Muscle of arm (tissue), 12 donors: Measurements from ENCODE around the gene RBM15. TPM values are rescaled to one million over a fixed set of nuclear protein-coding genes. Genes with fewer than 3 reads are reported as not detected.

Experiments
- DNase-seq: peaks from one replicate; pipeline ENCODE4 v3.0.0-alpha.2; 2013
- polyA plus RNA-seq, 12 donors: library from polyadenylated mRNA; unstranded; fragments of 120-200 nt; gene quantifications; one replicate each; pipeline ENCODE4 v1.2.1, GENCODE V29; 2013; ENCODE audit not compliant: insufficient read length in 12 of 12

Gene RBM15
- polyA plus RNA-seq, 12 donors, result 7.2 to 9.6 (median 8.4) TPM; not detected in 1

DNA sequence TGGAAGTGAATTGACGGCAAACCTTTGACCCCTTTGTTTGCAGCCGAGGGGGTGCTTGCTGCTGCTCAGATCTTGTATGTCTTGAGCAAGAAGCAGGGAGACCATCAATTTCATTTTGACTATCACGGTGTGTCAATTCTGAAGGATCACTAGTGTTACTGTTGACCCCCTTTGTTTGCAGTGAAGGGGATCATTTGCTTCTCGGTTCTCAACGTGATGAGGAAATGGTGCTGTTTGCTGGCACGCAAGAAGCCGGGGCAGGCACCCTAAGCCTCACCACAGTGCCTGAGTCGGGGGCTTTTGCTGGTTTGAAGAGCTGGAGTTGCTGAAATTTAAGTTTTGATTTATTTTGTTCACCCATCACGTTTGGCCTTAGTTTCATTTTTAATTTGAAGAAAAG, 7.5 kb downstream of the RBM15 start:
- DNase-seq, result no peak

DNA sequence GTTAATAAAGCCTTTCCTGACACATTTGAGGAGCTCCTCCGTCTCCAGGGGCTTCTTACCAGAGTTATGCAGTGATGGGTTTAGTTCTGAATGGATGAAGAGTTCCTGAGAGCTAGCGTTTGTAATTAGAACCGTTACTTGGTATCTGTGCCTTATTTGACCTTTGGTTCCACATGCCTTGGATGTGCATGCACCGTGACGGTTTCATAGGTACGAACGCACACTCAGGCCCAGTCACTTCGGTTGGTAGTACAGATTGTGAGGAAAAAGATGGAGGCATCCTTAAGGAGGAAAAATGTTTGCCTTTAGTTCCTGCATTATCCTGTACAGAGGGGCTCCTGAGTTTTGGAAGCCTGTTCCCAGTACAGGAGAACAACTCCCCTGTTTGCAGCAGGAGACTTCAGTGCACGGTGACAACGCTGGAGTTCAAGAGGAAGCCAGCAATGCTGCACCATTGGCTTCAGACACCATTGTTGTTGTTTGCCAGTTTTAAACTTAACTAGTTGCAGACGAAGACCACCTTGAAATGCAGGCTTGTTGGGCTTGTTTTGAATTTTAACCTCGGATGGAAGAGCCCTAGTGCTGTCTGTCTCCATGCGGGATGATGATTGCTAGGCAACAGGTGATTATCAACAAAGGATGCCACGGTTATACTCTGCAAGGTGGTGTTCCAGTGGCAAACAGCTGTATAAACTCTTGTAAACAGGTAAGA, 8.2 kb downstream of the RBM15 start:
- DNase-seq, result no peak

DNA sequence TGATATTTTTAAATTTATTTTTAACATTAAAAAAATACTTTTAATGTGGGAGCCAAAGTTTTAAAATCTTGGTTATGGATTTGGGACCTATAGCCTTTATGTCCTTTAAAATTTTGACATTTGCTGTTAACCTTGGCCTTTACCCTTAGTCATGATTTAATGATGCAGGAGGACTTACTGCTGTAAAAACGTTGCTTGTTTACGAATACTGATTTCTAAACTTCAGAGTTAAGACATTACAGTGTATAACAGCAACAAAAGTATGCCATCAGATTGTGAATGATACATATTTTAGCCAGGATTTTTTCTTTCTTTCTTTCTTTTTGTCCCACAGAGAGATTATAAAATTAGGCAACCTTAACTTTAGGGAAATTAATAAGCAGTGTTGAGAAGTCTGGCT, 8.9 kb downstream of the RBM15 start:
- no peak for DNase-seq

DNA sequence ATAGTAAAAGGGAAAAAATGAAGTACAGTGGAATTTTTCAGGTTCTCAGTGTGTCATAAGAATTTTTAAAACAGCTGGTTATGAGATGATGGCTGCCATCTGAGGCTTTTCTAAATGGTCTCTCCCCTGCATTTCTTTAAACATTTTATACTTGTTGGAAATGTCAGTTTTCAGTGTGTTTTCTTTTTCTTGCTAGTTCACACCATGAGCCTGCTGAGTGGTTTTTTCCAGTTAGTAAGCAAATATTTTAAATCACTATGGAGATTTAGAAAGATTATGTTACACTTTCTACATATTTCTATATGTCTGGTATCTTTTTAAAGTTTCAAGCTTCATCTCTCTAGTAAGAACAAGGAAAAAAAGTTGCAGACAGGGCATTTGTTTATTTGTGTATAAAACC, 9.6 kb downstream of the RBM15 start:
- no peak for DNase-seq

DNA sequence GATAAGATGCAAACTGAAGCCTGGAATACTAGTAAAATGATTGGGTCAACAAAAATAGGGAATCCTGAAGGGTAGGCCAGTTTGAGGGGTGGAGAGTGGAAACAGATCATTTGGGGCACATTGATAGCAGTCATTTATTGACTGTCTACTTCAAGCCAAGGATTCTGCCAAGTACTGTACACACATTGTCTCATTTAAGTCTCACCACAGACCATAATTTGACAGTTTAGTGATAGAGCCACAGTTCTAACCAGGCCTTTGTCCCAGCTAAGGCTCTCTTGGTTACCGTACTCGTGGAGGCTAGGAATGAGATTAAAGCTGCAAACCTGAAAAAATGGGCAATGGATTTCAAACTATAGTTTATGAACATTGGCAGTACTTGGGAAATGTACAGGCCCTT, 11.2 kb downstream of the RBM15 start:
- DNase-seq, result no peak

DNA sequence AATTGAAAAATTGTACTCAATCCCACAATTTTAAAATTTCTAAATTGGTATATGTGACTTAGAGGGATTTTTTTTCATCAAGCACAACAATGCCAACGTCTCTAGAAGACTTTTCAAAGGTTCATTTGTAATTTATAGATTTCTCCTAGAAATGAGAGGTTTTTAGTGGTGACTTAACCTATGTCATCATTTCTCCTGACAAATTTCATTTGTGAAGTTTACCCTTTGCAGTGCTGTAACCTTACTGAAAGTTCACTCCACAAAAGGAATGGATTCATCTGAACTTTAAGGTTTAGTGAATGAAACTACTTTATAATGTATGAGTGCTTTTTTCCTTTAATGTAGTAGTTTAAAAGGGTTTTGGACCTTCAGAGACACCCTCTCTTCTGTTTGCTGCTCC, 16.1 kb downstream of the RBM15 start:
- DNase-seq, result no peak

DNA sequence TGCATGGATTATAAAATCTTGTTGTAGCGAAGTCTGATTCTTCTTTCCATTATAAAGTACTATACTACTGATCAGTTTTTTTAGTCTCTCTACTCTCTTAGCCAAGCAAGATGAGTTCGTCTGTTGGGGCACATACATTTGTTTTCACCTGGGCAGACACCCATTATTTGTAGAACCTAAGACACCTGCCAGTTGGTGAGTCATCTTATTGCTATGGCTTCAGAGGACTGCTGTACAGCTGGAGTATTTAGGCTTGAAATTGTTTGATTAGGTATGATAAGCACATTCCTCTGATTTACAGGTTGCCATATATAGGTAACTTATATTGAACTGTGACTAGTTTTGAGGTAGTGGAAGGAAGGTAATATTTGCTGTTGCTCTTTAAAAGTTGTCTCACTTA, 17.2 kb downstream of the RBM15 start:
- DNase-seq, result no peak

DNA sequence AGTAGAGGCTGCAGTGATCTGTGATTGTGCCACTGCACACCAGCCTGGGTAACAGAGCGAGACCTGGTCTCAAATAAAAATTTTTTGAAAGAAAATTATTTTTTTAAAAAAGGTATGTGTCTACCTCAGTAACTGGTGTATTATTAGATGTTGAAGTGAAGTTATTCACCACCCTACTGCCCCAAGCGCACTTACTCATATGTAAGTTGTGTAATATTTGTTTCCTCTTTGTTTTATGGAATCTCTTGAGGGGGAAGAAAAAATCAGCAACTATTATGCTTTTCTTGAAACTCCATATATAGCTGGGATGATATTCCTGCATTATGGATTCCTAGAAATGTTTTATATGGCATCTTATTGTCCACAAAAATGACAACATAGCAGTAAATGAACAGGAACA, 21.3 kb downstream of the RBM15 start:
- no peak for DNase-seq

DNA sequence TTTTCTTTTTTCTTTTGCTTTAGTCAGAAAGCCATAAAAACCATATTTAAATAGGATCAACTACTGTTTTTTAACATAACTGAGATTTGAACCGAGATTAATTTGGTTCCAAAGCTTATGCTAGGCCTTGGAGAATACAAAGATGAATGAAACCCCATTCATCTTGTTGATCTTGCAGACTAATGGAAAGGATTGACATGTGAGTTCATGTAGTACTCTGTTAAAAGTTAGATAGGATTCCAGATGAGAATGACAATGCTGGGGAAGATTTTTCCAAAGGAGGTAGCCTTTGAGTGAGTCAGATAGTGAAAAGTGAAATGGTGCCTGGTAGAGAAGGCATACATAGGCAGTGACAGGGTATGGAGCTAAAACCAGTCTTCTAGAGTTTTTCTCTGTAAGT, 22.7 kb downstream of the RBM15 start:
- DNase-seq, result no peak

DNA sequence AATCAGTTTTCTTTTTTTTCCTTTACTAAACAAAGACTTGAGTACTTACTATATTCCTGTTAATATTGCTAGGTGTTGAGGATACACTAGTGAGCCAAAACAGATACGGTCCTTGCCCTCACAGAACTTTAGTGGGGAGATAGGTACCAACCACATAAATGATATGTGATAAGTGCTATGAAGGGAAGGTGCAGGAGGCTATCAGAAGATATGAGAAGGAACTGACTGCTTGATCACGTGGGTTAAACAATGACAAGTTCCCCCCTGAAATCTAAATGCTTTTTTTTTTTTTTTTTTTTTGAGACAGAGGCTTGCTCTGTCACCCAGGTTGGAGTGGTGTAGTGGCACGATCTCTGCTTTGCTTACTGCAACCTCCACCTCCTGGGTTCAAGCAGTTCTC, 25.0 kb downstream of the RBM15 start:
- no peak for DNase-seq

DNA sequence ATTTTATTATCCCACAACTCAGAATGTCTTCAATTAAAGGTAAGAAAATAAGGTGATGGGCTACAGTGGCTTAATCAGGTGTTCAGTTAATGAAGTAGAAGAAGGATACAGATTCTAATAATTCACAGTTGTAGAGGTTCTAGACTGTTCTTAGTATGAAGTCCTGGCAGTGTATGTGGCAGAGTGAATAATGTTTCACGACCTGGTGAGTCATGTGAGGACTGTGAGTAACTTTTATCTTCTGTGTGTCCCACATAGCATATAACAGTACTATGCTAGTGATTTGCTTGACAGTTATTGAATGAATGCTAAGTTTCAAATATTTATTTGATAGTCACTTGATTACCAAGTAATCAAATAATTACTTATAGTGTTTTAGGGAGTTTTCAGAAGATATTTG, 31.6 kb downstream of the RBM15 start:
- DNase-seq, result no peak

DNA sequence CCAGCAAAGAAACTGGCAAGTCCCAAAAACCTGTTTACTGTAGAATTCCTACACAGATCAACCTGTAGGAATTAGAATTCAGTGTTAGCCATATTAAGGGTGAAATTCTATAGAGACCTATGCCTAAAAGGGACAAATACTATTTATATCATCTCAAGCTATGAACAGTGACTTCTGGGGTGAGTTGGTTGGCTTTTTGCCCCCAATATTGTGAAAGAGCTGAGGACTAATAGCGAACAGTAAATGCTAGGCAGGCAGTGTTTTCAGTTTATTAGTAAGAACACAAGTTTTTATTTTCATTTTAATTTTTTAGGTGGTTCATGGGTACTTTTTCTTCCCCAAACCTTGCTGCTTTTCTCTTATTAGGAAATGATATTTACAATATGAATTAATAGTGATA, 36.3 kb downstream of the RBM15 start:
- no peak for DNase-seq

DNA sequence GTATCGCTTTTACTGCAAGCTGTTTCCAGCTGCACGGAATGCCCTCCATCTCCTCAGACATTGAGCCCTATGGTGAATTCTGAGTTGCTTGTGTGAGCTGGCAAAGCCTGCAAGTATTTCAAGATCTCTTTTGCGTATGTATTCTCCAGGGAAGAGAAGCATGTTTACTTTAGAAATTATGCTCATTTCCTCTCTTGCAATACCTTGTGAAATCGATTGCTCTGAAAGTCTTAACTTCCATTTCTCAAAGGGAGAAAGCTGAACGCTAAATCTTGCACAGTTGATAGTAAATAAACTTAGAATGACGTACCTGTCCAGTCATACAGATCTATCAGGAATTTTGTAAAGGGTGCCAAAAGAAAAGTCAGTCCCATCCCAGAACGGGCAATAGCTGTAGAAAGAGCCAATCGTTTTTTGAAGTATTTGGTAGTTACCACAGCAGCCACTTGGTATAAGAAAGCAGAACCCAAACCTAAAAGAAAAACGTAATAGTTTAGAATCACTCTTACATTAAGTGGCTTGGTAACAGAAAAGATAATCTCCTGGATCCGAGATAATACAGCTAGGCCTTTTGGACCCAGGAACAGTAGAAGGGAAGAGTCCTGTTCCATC, 41.6 kb downstream of the RBM15 start:
- no peak for DNase-seq

DNA sequence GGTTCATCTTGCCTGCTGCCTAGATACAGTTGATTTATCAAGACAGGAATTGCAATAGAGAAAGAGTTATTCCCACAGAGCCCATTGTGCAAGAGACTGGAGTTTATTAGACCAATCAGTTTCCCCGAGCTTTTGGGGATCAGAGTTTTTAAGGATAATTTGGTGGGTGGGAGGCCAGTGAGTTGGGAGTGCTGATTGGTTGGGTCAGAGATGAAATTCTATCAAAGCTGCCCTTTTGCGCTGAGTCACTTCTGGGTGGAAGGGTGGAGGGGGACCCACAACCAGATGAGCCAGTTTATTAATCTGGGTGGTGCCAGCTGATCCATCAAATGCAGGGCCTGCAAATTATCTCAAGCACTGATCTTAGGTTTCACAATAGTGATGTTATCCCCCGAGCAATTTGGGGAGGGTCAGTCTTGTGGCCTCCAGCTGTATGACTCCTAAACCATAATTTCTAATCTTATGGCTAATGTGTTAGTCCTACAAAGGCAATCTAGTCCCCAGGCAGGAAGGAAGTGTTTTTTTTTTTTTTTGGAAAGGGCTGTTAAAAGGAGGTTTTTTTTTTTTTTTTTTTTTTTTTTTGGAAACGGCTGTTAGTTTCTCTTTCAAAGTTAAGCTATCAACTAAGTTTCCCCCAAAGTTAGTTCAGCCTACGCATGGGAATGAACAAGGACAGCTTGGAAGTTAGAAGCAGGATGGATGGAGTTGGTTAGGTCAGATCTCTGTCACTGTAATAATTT, 44.2 kb downstream of the RBM15 start:
- DNase-seq, result no peak

DNA sequence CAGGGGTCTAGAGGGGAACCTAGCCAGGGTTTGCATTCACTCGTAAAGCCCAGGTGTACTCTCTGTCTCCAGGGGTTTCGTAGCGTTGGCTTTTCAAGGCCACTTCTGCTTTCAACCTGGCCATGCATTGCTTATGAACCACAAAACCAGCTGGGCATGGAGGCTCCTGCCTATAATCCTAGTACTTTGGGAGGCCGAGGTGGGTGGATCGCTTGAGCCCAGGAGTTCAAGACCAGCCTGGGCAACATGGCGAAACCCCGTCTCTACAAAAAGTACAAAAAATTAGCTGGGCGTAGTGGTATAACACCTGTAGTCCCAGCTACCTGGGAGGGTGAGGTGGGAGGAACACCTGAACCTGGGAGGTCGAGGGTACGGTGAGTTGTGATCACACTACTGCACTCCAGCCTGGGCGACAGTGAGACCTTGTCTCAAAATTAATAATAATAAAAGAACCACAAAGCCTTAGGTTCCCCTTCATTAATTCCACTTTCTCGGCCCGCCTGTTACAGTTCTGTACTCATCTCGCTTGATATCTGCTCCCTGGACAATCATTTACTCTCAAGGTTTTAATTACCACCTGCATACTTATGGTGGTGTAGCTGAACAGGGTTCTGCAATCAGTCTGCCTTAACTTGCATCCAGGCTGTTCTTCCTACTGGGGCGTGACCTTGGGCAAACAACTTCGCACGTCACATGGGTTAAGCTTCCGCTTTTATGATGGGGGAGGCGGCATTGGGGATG, 45.6 kb downstream of the RBM15 start:
- no peak for DNase-seq

DNA sequence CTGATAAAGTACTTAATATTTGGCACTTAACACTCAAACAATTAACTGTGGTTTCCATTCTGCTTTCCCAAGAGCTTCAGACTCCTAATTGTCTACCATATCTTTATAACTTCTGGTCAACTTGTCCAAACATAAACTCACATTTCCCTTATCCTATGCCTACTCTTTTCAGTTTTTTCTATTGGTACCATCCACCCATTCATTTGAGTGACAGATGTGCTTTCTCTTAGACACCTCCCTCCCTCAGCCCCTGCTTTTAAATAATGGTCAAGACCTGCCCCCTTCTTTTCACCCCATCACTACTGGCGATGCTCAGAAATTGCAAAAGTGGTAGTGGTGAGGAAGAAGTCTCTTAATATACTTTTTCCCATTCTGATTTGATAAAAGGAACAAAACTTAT, 46.2 kb downstream of the RBM15 start:
- no peak for DNase-seq

DNA sequence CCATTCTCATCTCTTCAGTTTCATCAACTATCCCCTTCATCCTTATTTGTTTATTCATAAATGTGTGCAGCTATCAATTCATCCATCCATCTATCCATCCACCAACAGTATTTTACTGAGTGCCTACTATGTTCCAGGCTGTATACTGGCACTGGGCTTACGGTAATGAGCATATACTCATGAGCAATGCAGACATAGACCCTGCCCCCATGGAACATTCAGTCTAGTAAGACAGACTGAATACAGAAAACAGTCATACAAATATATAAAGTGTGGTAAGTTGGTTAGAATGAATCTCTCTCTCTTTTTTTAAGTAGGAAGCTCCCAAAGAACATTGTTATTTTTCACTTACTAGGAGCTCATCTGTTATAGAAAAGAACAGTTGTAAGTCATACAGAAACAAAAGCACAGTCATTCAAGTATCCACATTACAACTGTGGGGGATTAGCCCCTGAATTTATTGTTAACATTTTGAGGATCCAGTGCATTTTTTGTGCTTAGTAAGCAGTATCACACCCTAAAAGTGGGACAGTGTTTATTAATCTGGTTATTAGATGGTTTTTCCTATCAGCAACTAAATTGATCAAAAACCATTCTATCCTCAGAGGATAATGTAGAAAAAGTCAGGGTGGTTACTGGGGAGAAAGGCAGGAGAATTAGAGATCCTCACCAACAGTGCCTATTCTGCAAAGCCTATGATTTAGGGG, 48.0 kb downstream of the RBM15 start:
- no peak for DNase-seq

DNA sequence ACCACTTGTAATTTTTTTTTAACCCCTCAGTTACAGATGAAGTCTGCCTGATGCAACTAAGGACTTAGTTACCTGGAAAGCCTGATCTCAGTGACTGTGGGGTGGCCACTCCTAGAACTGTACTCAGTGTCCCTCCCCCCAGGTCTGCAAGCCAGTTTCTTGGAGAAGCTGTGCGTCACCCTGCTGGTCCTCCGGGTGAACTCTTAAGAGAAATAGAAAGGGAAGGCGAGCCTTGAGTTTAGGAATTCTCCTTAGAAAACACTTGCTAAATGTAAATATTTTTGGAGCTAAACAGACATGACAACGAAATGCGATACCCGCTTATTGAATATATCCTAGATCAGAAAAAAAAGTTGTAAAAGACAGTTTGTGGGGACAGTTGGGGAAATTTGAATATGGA, 50.9 kb downstream of the RBM15 start:
- peak; percentile 45 for DNase-seq

DNA sequence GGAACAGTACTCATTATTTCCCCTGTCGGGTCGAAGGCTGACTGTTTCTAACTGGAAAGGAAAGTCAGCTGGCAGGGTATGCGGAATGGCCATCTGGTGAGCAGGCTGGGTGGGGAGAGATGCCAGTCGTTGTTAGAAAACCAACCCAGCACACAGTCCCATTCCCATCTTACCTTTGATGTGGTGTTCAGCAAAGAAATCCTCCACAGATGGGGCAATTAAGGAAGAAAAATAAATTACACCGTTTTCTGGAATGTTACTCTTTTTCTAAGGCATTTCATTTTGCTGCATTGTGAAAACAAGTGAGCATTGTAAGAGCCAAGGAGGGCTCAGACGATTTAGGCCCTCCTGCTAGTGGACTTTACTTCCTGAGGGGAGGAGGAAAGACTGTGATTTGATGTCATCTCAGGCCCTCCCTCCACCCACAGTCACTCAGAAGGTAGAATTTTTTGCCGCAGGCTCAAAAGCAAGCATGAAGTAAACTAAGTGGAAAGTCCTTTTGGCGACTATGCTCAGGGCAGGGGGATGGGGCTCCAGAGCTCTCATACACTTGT, 51.6 kb downstream of the RBM15 start, which contains the start of gene SLC16A4:
TSS of gene SLC16A4 (minus strand) at position 335 of the 554 bp plus-strand sequence. CDS start 1,703 bp downstream, outside the sequence.
- peak; percentile 53 for DNase-seq

DNA sequence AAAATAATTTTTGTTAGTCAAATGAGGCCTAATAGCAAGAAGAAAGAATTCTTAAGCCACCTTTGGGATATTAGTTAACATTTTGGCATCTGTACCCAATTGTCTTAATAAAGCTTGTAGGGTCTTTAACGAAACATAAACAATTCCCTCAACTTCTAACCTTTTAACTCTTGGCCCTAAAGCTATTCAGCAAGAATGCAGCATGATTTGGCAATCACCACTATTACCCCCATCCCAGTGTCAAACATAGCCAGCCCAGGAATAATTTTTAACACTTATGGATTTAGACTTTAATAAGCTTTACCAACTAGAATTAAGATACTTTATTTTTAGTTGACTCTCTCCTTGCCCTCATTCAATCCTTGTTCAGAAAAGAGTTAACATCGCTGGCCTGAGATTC, 54.1 kb downstream of the RBM15 start:
- DNase-seq, result no peak
